Measurements from ENCODE around the gene UNK. TPM values are rescaled to one million over a fixed set of nuclear protein-coding genes. Genes with fewer than 3 reads are reported as not detected.
"Not testable (repeated sequence)": the region's sequence is repeated elsewhere in the genome, so short reads cannot be mapped to it uniquely, and the experiment has no call there.

UNK gene
- total and polyA plus RNA-seq, 2 donors from 2014 or later: 12.0 to 35.5 TPM

DNA sequence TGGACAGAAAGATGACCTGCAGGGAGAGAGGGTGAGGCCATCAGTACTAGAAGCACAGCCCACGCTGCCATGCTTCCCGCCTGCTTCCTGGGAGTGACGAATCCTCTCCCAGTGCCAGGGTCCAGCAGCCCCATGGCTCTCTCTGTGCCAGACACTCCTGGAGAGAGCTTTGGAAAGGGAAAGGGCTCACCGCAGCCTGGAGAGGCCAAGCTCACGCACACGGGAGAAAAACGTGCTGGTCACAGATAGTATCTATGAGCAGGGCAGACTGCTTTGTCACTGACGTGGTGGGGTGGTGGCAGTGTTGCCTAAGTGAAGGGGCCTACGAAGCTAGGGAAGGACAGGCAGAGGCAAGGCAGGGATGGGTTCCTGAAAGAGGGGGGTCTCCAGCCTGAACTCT, 65.1 kb downstream of the UNK start:
- intact Hi-C loops (cut with DNase I): no loop called here
- peaks cover 0 to 46% (median 22%) of the 10 kb centered on the region in 3 donors for H3K4me1 ChIP-seq (ENCODE audit: control insufficient read depth in 2 of 3, insufficient read depth in 2 of 3, low read depth in 1 of 3, low read length in 3 of 3)
- DNase-seq (no peak), FAIRE-seq (no peak)
- no peak overlapping the region for H3K4me3 ChIP-seq (ENCODE audit: low read length in 3 of 3)
- H3K27ac ChIP-seq (ENCODE audit: low read depth in 2 of 2, low read length in 2 of 2): no peak overlapping the region
- TF ChIP-seq, protein P1, sequence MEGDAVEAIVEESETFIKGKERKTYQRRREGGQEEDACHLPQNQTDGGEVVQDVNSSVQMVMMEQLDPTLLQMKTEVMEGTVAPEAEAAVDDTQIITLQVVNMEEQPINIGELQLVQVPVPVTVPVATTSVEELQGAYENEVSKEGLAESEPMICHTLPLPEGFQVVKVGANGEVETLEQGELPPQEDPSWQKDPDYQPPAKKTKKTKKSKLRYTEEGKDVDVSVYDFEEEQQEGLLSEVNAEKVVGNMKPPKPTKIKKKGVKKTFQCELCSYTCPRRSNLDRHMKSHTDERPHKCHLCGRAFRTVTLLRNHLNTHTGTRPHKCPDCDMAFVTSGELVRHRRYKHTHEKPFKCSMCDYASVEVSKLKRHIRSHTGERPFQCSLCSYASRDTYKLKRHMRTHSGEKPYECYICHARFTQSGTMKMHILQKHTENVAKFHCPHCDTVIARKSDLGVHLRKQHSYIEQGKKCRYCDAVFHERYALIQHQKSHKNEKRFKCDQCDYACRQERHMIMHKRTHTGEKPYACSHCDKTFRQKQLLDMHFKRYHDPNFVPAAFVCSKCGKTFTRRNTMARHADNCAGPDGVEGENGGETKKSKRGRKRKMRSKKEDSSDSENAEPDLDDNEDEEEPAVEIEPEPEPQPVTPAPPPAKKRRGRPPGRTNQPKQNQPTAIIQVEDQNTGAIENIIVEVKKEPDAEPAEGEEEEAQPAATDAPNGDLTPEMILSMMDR (IDR thresholded peaks at IDR 0.05; ENCODE audit: borderline replicate concordance, extremely low read depth, insufficient read depth): no peak
- no peaks in the 10 kb centered on the region for H3K27me3 ChIP-seq (ENCODE audit: control insufficient read depth, insufficient read depth, low read length)
- H3K36me3 ChIP-seq (ENCODE audit: control insufficient read depth in 2 of 3, insufficient read depth in 3 of 3, low read length in 3 of 3): peaks cover 6 to 53% (median 36%) of the 10 kb centered on the region in 3 donors
- H3K9ac ChIP-seq (ENCODE audit: low read length in 3 of 3): no peak overlapping the region
- H3K9me3 ChIP-seq (ENCODE audit: control insufficient read depth in 2 of 3, insufficient read depth in 1 of 3, low read length in 3 of 3): no peaks in the 10 kb centered on the region

- H3K27ac ChIP-seq (ENCODE audit: low read depth in 2 of 2, low read length in 2 of 2): no peak overlapping the region
Observed at GRCh38 chr17:75850928-75851692, 66.5 kb downstream of the UNK start.

DNA sequence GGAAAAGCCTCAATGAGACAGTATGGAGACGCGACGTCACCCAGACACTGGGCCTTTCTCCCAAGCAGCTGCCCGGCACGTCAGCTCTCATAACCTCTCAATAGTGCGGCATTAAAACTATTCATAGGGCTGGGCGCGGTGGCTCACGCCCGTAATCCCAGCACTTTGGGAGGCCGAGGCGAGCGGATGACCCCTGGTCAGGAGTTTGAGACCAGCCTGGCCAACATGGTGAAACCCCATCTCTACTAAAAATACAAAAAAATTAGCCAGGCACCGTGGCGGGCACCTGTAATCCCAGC, 67.0 kb downstream of the UNK start:
- FAIRE-seq; intact Hi-C loops (cut with DNase I); H3K4me3 ChIP-seq (ENCODE audit: low read length in 3 of 3); H3K9me3 ChIP-seq (ENCODE audit: control insufficient read depth in 2 of 3, insufficient read depth in 1 of 3, low read length in 3 of 3); H3K27me3 ChIP-seq (ENCODE audit: control insufficient read depth, insufficient read depth, low read length); H3K9ac ChIP-seq (ENCODE audit: low read length in 3 of 3); H3K27ac ChIP-seq (ENCODE audit: low read depth in 2 of 2, low read length in 2 of 2); DNase-seq: not testable (repeated sequence)
- peaks cover 6 to 47% (median 34%) of the 10 kb centered on the region in 3 donors for H3K36me3 ChIP-seq (ENCODE audit: control insufficient read depth in 2 of 3, insufficient read depth in 3 of 3, low read length in 3 of 3)
- peaks cover 0 to 35% (median 19%) of the 10 kb centered on the region in 3 donors for H3K4me1 ChIP-seq (ENCODE audit: control insufficient read depth in 2 of 3, insufficient read depth in 2 of 3, low read depth in 1 of 3, low read length in 3 of 3)

More at GRCh38 chr17:75850928-75851692, 66.5 kb downstream of the UNK start:
- H3K27me3 ChIP-seq (ENCODE audit: control insufficient read depth, insufficient read depth, low read length): no peaks in the 10 kb centered on the region
- no peak for DNase-seq
- peaks cover 0 to 35% (median 14%) of the 10 kb centered on the region in 3 donors for H3K4me1 ChIP-seq (ENCODE audit: control insufficient read depth in 2 of 3, insufficient read depth in 2 of 3, low read depth in 1 of 3, low read length in 3 of 3)
- no peak overlapping the region for H3K9ac ChIP-seq (ENCODE audit: low read length in 3 of 3)
- intact Hi-C loops (cut with DNase I): no loop called here
- TF ChIP-seq, protein P1 (IDR thresholded peaks at IDR 0.05; ENCODE audit: borderline replicate concordance, extremely low read depth, insufficient read depth): no peak
- H3K9me3 ChIP-seq (ENCODE audit: control insufficient read depth in 2 of 3, insufficient read depth in 1 of 3, low read length in 3 of 3): no peaks in the 10 kb centered on the region
- H3K36me3 ChIP-seq (ENCODE audit: control insufficient read depth in 2 of 3, insufficient read depth in 3 of 3, low read length in 3 of 3): peaks cover 6 to 52% (median 36%) of the 10 kb centered on the region in 3 donors
- no peak for FAIRE-seq
- no peak overlapping the region for H3K4me3 ChIP-seq (ENCODE audit: low read length in 3 of 3)

- Histone ChIP-seq H3K4me3 (ENCODE audit: low read length in 3 of 3) (no peak overlapping the region), H3K4me1 (ENCODE audit: control insufficient read depth in 2 of 3, insufficient read depth in 2 of 3, low read depth in 1 of 3, low read length in 3 of 3) (peaks cover 0 to 24% (median 16%) of the 10 kb centered on the region in 3 donors), H3K27me3 (ENCODE audit: control insufficient read depth, insufficient read depth, low read length) (no peaks in the 10 kb centered on the region), H3K9ac (ENCODE audit: low read length in 3 of 3) (peak overlapping the region in 1 of 3 donors; percentile 13), H3K9me3 (ENCODE audit: control insufficient read depth in 2 of 3, insufficient read depth in 1 of 3, low read length in 3 of 3) (no peaks in the 10 kb centered on the region), H3K36me3 (ENCODE audit: control insufficient read depth in 2 of 3, insufficient read depth in 3 of 3, low read length in 3 of 3) (peaks cover 3 to 29% (median 18%) of the 10 kb centered on the region in 3 donors), H3K27ac (ENCODE audit: low read depth in 2 of 2, low read length in 2 of 2) (no peak overlapping the region)
- TF ChIP-seq, protein P1 (IDR thresholded peaks at IDR 0.05; ENCODE audit: borderline replicate concordance, extremely low read depth, insufficient read depth): no peak
- no peak for FAIRE-seq
- DNase-seq: no peak
- intact Hi-C loops (cut with DNase I): no loop called here
Observed at GRCh38 chr17:75853433-75853832, 68.8 kb downstream of the UNK start.

All from kidney (tissue), 14 donors.